SK-MEL-5 (cell line): ENCODE results near the gene LGALS13. TPM values are rescaled to one million over a fixed set of nuclear protein-coding genes. Genes with fewer than 3 reads are reported as not detected.
A peak's percentile ranks its signal among the peaks of the same experiment; 100 is the strongest.
"Not testable (repeated sequence)": the region's sequence is repeated elsewhere in the genome, so short reads cannot be mapped to it uniquely, and the experiment has no call there.

Source experiments
- DNase-seq: peaks from one replicate; pipeline ENCODE4 v3.0.0-alpha.2; 2016; ENCODE audit warnings: low read depth, low spot score
- in situ Hi-C: cut with HindIII; loops from 2 replicates; pipeline ENCODE4 v1.10.0; 2016; ENCODE audit warnings: low sequenced_read_pairs, high pct_unique_total_duplicates, low pct_unique_long_range_greater_than_20kb
- small RNA-seq, 2 experiments: library from RNA; depleted of rRNA; stranded (forward); fragments of <200 nt; gene quantifications; one replicate each; pipeline ENCODE3, GENCODE V24; 2014
- total RNA-seq: library from RNA; depleted of rRNA; stranded (reverse); fragments of >200 nt; shearing (Covaris generic); gene quantifications from 2 replicates; pipeline ENCODE4 v1.2.3, GENCODE V29; 2014; rRNA removed

Gene LGALS13
- total RNA-seq, 1 experiment from 2014 or later: not detected

- in situ Hi-C loops: no loop called here
- DNase-seq: no peak
Observed at GRCh38 chr19:39603825-39604224, 1.5 kb downstream of the LGALS13 start.

GRCh38 chr19:39607021-39607420, 4.7 kb downstream of the LGALS13 start:
- no peak for DNase-seq
- in situ Hi-C loops: no loop called here

- in situ Hi-C loops: no loop called here
- no peak for DNase-seq
Observed at GRCh38 chr19:39607561-39607960, 5.2 kb downstream of the LGALS13 start.

- no peak for DNase-seq
- in situ Hi-C loops: no loop called here
Observed at GRCh38 chr19:39613597-39613996, 11.3 kb downstream of the LGALS13 start.

GRCh38 chr19:39617745-39618144, 15.4 kb downstream of the LGALS13 start:
- in situ Hi-C loops: no loop called here
- DNase-seq: no peak

- DNase-seq: no peak
- in situ Hi-C loops: no loop called here
Observed at GRCh38 chr19:39623946-39624345, 21.6 kb downstream of the LGALS13 start.

GRCh38 chr19:39627631-39628030, 25.3 kb downstream of the LGALS13 start:
- in situ Hi-C loops: not testable (repeated sequence)
- peak; percentile 48 for DNase-seq

GRCh38 chr19:39631178-39631577, 28.9 kb downstream of the LGALS13 start:
- in situ Hi-C loops: no loop called here
- no peak for DNase-seq

GRCh38 chr19:39631626-39632025, 29.3 kb downstream of the LGALS13 start:
- DNase-seq: no peak
- in situ Hi-C loops: no loop called here

- in situ Hi-C loops: no loop called here
- DNase-seq: no peak
Observed at GRCh38 chr19:39637891-39638290, 35.6 kb downstream of the LGALS13 start.

GRCh38 chr19:39641773-39642172, 39.4 kb downstream of the LGALS13 start:
- DNase-seq: no peak
- in situ Hi-C loops: no loop called here

- in situ Hi-C loops: no loop called here
- peak; percentile 0 for DNase-seq
Observed at GRCh38 chr19:39643591-39643990, 41.3 kb downstream of the LGALS13 start.

GRCh38 chr19:39645800-39646411, 43.6 kb downstream of the LGALS13 start:
- no peak for DNase-seq
- in situ Hi-C loops: no loop called here

- no peak for DNase-seq
- in situ Hi-C loops: no loop called here
Observed at GRCh38 chr19:39647918-39648317, 45.6 kb downstream of the LGALS13 start.

GRCh38 chr19:39655613-39656012, 53.3 kb downstream of the LGALS13 start, which contains the start of gene LGALS16:
LGALS16 (plus strand) TSS chr19:39655913; CDS start chr19:39655962, 49 bp downstream.
- DNase-seq: no peak
- in situ Hi-C loops: no loop called here

Small RNA genes lying within 50 kb of the gene (small RNA-seq; reads per million reads assigned to genes)
- gene AC005176.2: 0 reads per million in 2 experiments
- 0 reads per million in 2 experiments for gene RPS29P24
- 0 reads per million in 2 experiments for gene RPS29P25
- gene RPS29P26: 0 reads per million in 2 experiments
- 0 reads per million in 2 experiments for gene RPS29P30

Other genes starting within 250 kb of the LGALS13 start
- gene PAF1, start 211.4 kb upstream of the LGALS13 start, total RNA-seq: 21.3 and 29.6 TPM in 2 replicates
- 20.9 and 23.2 TPM in 2 replicates for gene MED29, start 211.1 kb upstream of the LGALS13 start, total RNA-seq
- 2.6 and 3.1 TPM in 2 replicates for gene ZFP36, start 195.7 kb upstream of the LGALS13 start, total RNA-seq
- gene PLEKHG2, start 189.9 kb upstream of the LGALS13 start, total RNA-seq: 22.3 and 27.2 TPM in 2 replicates
- 66.0 and 110 TPM in 2 replicates for gene RPS16, start 166.6 kb upstream of the LGALS13 start, total RNA-seq
- 98.8 and 113 TPM in 2 replicates for gene SUPT5H, start 156.9 kb upstream of the LGALS13 start, total RNA-seq
- 431 and 474 TPM in 2 replicates for gene TIMM50, start 121.7 kb upstream of the LGALS13 start, total RNA-seq
- gene DLL3, start 103.6 kb upstream of the LGALS13 start, total RNA-seq: 42.4 and 45.3 TPM in 2 replicates
- not detected in 2 replicates for gene SELENOV, start 87.4 kb upstream of the LGALS13 start, total RNA-seq
- gene EID2B, start 69.7 kb upstream of the LGALS13 start, total RNA-seq: 4.2 and 4.3 TPM in 2 replicates
- 16.7 and 20.7 TPM in 2 replicates for gene EID2, start 62.4 kb upstream of the LGALS13 start, total RNA-seq
- not detected in 2 replicates for gene LGALS16, start 53.4 kb downstream of the LGALS13 start, total RNA-seq
- gene LGALS14, start 102.0 kb downstream of the LGALS13 start, total RNA-seq: not detected in 2 replicates
- gene CLC, start 135.5 kb downstream of the LGALS13 start, total RNA-seq: not detected in 2 replicates
- not detected in 2 replicates for gene LEUTX, start 176.3 kb downstream of the LGALS13 start, total RNA-seq
- 7.6 and 9.0 TPM in 2 replicates for gene DYRK1B, start 231.6 kb downstream of the LGALS13 start, total RNA-seq
- gene FBL, start 243.9 kb downstream of the LGALS13 start, total RNA-seq: 188 and 191 TPM in 2 replicates